GM23338 (cell line): ENCODE data around the gene LIG4. TPM values are rescaled to one million over a fixed set of nuclear protein-coding genes. Genes with fewer than 3 reads are reported as not detected.

ENCODE experiments used
- ATAC-seq: fragments of 200-7000 bp; cut with Tn5 transposase; 3 replicates; pipeline ENCODE4 v1.9.1; 2020
- DNase-seq: peaks from one replicate; pipeline ENCODE4 v3.0.0-alpha.2; 2015; ENCODE audit warnings: low spot score
- H2AFZ ChIP-seq: fragments of 200-600 bp; sonication (generic); 2 replicates; pipeline ENCODE4 v1.8.0; 2016; ENCODE audit warnings: antibody characterized with exemption, mild to moderate bottlenecking, moderate library complexity
- H3F3A ChIP-seq: fragments of 200-600 bp; sonication (generic); replicated peaks from 2 replicates; pipeline ENCODE4 v1.8.0; 2017; ENCODE audit warnings: antibody characterized with exemption, mixed run types, low read depth
- H3K27ac ChIP-seq: fragments of 200-600 bp; sonication (generic); 2 replicates; pipeline ENCODE4 v1.6.1; 2016; ENCODE audit warnings: low read depth
- H3K27me3 ChIP-seq: fragments of 200-600 bp; sonication (generic); 2 replicates; pipeline ENCODE4 v1.8.0; 2016; ENCODE audit warnings: mild to moderate bottlenecking, mixed run types, moderate library complexity; ENCODE audit not compliant: insufficient read depth
- H3K36me3 ChIP-seq: fragments of 200-600 bp; sonication (generic); 2 replicates; pipeline ENCODE4 v1.8.0; 2016; ENCODE audit warnings: mild to moderate bottlenecking; ENCODE audit not compliant: insufficient read depth
- H3K4me1 ChIP-seq: fragments of 200-600 bp; sonication (generic); 2 replicates; pipeline ENCODE4 v1.8.0; 2016; ENCODE audit warnings: mild to moderate bottlenecking, moderate library complexity; ENCODE audit not compliant: insufficient read depth
- H3K4me2 ChIP-seq: fragments of 200-600 bp; sonication (generic); 2 replicates; pipeline ENCODE4 v1.7.1; 2017; ENCODE audit warnings: mixed run types
- H3K4me3 ChIP-seq: fragments of 200-600 bp; sonication (generic); 2 replicates; pipeline ENCODE4 v1.6.1; 2016; ENCODE audit warnings: mixed run types
- H3K79me2 ChIP-seq: fragments of 200-600 bp; sonication (generic); replicated peaks from 2 replicates; pipeline ENCODE4 v1.8.0; 2017; ENCODE audit warnings: mild to moderate bottlenecking; ENCODE audit not compliant: insufficient read depth
- H3K9me2 ChIP-seq: fragments of 200-600 bp; sonication (generic); 2 replicates; pipeline ENCODE4 v1.8.0; 2017; ENCODE audit not compliant: insufficient read depth
- H4K20me1 ChIP-seq: fragments of 200-600 bp; sonication (generic); replicated peaks from 2 replicates; pipeline ENCODE4 v1.8.0; 2017; ENCODE audit warnings: mild to moderate bottlenecking; ENCODE audit not compliant: insufficient read depth
- H3K27ac Mint-ChIP-seq: 2 replicates; pipeline ENCODE4 v1.8.0; 2020; ENCODE audit warnings: inconsistent platforms, mild to moderate bottlenecking, moderate library complexity, mixed read lengths
- H3K27me3 Mint-ChIP-seq: 3 replicates; pipeline ENCODE4 v1.8.0; 2022; ENCODE audit warnings: low read depth, mild to moderate bottlenecking, moderate library complexity, mixed read lengths, inconsistent platforms; ENCODE audit not compliant: insufficient read depth, poor library complexity
- H3K36me3 Mint-ChIP-seq: 3 replicates; pipeline ENCODE4 v1.8.0; 2021; ENCODE audit warnings: low read depth, mild to moderate bottlenecking, inconsistent platforms, moderate library complexity, mixed read lengths
- H3K4me1 Mint-ChIP-seq: 3 replicates; pipeline ENCODE4 v1.8.0; 2020; ENCODE audit warnings: mild to moderate bottlenecking, inconsistent platforms, mixed read lengths
- H3K4me3 Mint-ChIP-seq: 3 replicates; pipeline ENCODE4 v1.8.0; 2021; ENCODE audit warnings: moderate library complexity, mild to moderate bottlenecking, inconsistent platforms, mixed read lengths
- H3K9me3 Mint-ChIP-seq: 3 replicates; pipeline ENCODE4 v1.8.0; 2020; ENCODE audit warnings: moderate library complexity, mild to moderate bottlenecking, inconsistent platforms, mixed read lengths
- CREB1 ChIP-seq: fragments of 250-450 bp; sonication (Bioruptor Pico); IDR thresholded peaks from 2 replicates; pipeline ENCODE4 v1.5.0; 2020; ENCODE audit warnings: low read depth, mild to moderate bottlenecking, moderate library complexity
- EZH2 ChIP-seq: fragments of 200-600 bp; sonication (generic); IDR thresholded peaks from one replicate; pipeline ENCODE4 v1.8.0; 2017; ENCODE audit warnings: antibody characterized with exemption, mild to moderate bottlenecking, low read depth; ENCODE audit not compliant: unreplicated experiment
- EZH2phosphoT487 ChIP-seq: fragments of 200-600 bp; sonication (generic); IDR thresholded peaks from one replicate; pipeline ENCODE4 v1.8.1; 2018; ENCODE audit warnings: antibody characterized with exemption; ENCODE audit not compliant: unreplicated experiment
- JUNB ChIP-seq: IDR thresholded peaks from one replicate; pipeline ENCODE4 v1.6.1; 2016; ENCODE audit warnings: antibody characterized with exemption; ENCODE audit not compliant: unreplicated experiment
- NANOG ChIP-seq: IDR thresholded peaks from 2 replicates; pipeline ENCODE4 v1.6.1; 2016; ENCODE audit warnings: antibody characterized with exemption, borderline replicate concordance
- POLR2AphosphoS5 ChIP-seq: IDR thresholded peaks from 2 replicates; pipeline ENCODE4 v1.6.1; 2016; ENCODE audit warnings: antibody characterized with exemption, low read depth
- STAT1 ChIP-seq: IDR thresholded peaks from one replicate; pipeline ENCODE4 v1.6.1; 2016; ENCODE audit warnings: antibody characterized with exemption; ENCODE audit not compliant: unreplicated experiment
- ZNF114 ChIP-seq: fragments of 250-450 bp; sonication (Bioruptor Pico); IDR thresholded peaks from 2 replicates; pipeline ENCODE4 v1.5.0; 2020; ENCODE audit warnings: mild to moderate bottlenecking, moderate library complexity
- ZNF331 ChIP-seq: fragments of 250-450 bp; sonication (Bioruptor Pico); IDR thresholded peaks from 2 replicates; pipeline ENCODE4 v1.5.0; 2020; ENCODE audit warnings: low read depth, mild to moderate bottlenecking, moderate library complexity
- polyA plus RNA-seq: library from polyadenylated mRNA; unstranded; fragments of >200 nt; fragmentation: Nextera tagmentation; extraction: Ambion mirVana; gene quantifications from 2 replicates; pipeline ENCODE4 v1.2.1, GENCODE V29; 2016
- total RNA-seq: library from RNA; depleted of rRNA; stranded (reverse); fragments of >200 nt; shearing (Covaris generic); gene quantifications from 2 replicates; pipeline ENCODE4 v1.2.3, GENCODE V29; 2014
- TF ChIP-seq, protein P1 (sequence below), 2 experiments: fragments of 200-600 bp in 1 of 2; sonication (generic) in 1 of 2; conservative IDR thresholded peaks; 2 replicates each; pipeline versions ENCODE4 v1.5.1 to v1.6.1; 2016 to 2017; ENCODE audit warnings: antibody characterized with exemption in 2 of 2, low read depth in 2 of 2, mild to moderate bottlenecking in 2 of 2, moderate library complexity in 1 of 2
- TF ChIP-seq, protein P2 (sequence below): IDR thresholded peaks from 2 replicates; pipeline ENCODE4 v1.6.1; 2016; ENCODE audit warnings: antibody characterized with exemption
- TF ChIP-seq, protein P3 (sequence below): fragments of 250-450 bp; sonication (Bioruptor Pico); IDR thresholded peaks from 2 replicates; pipeline ENCODE4 v1.5.0; 2020; ENCODE audit warnings: mild to moderate bottlenecking, moderate library complexity
- TF ChIP-seq, protein P4 (sequence below): IDR thresholded peaks from one replicate; pipeline ENCODE4 v1.6.1; 2018; ENCODE audit warnings: antibody characterized with exemption; ENCODE audit not compliant: unreplicated experiment

LIG4 gene
- total and polyA plus RNA-seq, 2 experiments from 2014 or later, result 2.6 to 4.9 TPM

DNA sequence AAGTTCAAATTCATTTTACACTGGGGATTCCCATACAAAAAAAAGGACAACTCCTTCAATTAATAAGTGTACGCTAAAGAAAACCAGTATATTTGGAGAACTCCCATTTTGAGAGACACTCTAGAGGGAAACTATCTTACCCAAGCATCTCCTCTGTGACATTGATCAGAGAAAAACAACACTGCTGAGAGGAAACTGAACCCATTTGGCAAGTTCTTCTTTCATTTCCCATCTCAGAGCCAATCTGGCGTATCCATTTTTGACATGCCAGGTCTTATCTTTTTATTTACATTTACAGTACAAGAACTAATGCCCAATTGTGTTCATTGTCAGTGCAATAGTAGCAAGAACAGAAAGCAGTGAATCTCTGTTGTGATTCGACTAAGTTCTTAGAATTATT lies 30.1 kb downstream of the LIG4 start (continued):
- TF ChIP-seq NANOG, result no peak

DNA sequence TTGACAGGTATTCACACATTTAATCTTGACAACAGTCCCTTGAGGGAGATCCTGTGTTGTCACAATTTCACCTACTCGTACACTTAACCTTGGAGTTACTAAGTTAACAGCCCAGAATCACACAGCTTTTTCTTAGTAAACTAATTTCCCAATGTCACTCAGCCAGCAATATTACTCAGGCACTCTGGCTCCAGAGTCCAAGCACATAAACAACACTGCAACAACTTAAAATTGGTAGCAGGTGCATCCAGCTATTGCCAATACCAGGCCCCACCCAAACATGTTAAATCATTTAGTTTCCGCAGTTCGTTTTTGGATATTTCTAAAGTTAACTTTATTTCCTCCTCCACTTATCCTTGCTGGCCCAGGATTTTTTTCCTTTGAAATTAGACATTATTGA lies 32.7 kb downstream of the LIG4 start:
- Histone ChIP-seq H3K27ac (no peak overlapping the region), H3K4me1 (no peaks in the 10 kb centered on the region), H4K20me1 (no peaks in the 10 kb centered on the region), H2AFZ (no peak overlapping the region), H3K4me2 (no peak overlapping the region), H3K79me2 (no peaks in the 10 kb centered on the region), H3K4me3 (no peak overlapping the region), H3F3A (no peaks in the 10 kb centered on the region), H3K9me2 (0 out of 2 replicates have a peak, but pooled peaks cover 4% of the 10 kb centered on the region), H3K27me3 (no peaks in the 10 kb centered on the region), H3K36me3 (no peaks in the 10 kb centered on the region)
- DNase-seq, result no peak
- H3K4me3 Mint-ChIP-seq, result no peak overlapping the region
- no peaks in the 10 kb centered on the region for H3K4me1 Mint-ChIP-seq
- no peaks in the 10 kb centered on the region for H3K36me3 Mint-ChIP-seq
- H3K27ac Mint-ChIP-seq, result no peak overlapping the region
- no peak for TF ChIP-seq ZNF331
- no peak for TF ChIP-seq JUNB
- TF ChIP-seq, protein P1, sequence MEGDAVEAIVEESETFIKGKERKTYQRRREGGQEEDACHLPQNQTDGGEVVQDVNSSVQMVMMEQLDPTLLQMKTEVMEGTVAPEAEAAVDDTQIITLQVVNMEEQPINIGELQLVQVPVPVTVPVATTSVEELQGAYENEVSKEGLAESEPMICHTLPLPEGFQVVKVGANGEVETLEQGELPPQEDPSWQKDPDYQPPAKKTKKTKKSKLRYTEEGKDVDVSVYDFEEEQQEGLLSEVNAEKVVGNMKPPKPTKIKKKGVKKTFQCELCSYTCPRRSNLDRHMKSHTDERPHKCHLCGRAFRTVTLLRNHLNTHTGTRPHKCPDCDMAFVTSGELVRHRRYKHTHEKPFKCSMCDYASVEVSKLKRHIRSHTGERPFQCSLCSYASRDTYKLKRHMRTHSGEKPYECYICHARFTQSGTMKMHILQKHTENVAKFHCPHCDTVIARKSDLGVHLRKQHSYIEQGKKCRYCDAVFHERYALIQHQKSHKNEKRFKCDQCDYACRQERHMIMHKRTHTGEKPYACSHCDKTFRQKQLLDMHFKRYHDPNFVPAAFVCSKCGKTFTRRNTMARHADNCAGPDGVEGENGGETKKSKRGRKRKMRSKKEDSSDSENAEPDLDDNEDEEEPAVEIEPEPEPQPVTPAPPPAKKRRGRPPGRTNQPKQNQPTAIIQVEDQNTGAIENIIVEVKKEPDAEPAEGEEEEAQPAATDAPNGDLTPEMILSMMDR (conservative IDR thresholded peaks at IDR 0.05; ENCODE audit: low read depth in 2 of 2), result no peak
- no peak for TF ChIP-seq POLR2AphosphoS5
- no peak for TF ChIP-seq STAT1
- TF ChIP-seq, protein P2, sequence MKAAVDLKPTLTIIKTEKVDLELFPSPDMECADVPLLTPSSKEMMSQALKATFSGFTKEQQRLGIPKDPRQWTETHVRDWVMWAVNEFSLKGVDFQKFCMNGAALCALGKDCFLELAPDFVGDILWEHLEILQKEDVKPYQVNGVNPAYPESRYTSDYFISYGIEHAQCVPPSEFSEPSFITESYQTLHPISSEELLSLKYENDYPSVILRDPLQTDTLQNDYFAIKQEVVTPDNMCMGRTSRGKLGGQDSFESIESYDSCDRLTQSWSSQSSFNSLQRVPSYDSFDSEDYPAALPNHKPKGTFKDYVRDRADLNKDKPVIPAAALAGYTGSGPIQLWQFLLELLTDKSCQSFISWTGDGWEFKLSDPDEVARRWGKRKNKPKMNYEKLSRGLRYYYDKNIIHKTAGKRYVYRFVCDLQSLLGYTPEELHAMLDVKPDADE, result no peak
- no peak for TF ChIP-seq NANOG
- no peak for TF ChIP-seq CREB1 (CRISPR knock-in tag)
- TF ChIP-seq EZH2, result no peak
- TF ChIP-seq, protein P3, sequence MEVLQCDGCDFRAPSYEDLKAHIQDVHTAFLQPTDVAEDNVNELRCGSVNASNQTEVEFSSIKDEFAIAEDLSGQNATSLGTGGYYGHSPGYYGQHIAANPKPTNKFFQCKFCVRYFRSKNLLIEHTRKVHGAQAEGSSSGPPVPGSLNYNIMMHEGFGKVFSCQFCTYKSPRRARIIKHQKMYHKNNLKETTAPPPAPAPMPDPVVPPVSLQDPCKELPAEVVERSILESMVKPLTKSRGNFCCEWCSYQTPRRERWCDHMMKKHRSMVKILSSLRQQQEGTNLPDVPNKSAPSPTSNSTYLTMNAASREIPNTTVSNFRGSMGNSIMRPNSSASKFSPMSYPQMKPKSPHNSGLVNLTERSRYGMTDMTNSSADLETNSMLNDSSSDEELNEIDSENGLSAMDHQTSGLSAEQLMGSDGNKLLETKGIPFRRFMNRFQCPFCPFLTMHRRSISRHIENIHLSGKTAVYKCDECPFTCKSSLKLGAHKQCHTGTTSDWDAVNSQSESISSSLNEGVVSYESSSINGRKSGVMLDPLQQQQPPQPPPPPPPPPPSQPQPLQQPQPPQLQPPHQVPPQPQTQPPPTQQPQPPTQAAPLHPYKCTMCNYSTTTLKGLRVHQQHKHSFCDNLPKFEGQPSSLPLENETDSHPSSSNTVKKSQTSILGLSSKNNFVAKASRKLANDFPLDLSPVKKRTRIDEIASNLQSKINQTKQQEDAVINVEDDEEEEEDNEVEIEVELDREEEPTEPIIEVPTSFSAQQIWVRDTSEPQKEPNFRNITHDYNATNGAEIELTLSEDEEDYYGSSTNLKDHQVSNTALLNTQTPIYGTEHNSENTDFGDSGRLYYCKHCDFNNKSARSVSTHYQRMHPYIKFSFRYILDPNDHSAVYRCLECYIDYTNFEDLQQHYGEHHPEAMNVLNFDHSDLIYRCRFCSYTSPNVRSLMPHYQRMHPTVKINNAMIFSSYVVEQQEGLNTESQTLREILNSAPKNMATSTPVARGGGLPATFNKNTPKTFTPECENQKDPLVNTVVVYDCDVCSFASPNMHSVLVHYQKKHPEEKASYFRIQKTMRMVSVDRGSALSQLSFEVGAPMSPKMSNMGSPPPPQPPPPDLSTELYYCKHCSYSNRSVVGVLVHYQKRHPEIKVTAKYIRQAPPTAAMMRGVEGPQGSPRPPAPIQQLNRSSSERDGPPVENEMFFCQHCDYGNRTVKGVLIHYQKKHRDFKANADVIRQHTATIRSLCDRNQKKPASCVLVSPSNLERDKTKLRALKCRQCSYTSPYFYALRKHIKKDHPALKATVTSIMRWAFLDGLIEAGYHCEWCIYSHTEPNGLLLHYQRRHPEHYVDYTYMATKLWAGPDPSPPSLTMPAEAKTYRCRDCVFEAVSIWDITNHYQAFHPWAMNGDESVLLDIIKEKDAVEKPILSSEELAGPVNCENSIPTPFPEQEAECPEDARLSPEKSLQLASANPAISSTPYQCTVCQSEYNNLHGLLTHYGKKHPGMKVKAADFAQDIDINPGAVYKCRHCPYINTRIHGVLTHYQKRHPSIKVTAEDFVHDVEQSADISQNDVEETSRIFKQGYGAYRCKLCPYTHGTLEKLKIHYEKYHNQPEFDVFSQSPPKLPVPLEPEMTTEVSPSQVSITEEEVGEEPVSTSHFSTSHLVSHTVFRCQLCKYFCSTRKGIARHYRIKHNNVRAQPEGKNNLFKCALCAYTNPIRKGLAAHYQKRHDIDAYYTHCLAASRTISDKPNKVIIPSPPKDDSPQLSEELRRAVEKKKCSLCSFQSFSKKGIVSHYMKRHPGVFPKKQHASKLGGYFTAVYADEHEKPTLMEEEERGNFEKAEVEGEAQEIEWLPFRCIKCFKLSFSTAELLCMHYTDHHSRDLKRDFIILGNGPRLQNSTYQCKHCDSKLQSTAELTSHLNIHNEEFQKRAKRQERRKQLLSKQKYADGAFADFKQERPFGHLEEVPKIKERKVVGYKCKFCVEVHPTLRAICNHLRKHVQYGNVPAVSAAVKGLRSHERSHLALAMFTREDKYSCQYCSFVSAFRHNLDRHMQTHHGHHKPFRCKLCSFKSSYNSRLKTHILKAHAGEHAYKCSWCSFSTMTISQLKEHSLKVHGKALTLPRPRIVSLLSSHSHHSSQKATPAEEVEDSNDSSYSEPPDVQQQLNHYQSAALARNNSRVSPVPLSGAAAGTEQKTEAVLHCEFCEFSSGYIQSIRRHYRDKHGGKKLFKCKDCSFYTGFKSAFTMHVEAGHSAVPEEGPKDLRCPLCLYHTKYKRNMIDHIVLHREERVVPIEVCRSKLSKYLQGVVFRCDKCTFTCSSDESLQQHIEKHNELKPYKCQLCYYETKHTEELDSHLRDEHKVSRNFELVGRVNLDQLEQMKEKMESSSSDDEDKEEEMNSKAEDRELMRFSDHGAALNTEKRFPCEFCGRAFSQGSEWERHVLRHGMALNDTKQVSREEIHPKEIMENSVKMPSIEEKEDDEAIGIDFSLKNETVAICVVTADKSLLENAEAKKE (CRISPR knock-in tag), result no peak
- TF ChIP-seq, protein P4, sequence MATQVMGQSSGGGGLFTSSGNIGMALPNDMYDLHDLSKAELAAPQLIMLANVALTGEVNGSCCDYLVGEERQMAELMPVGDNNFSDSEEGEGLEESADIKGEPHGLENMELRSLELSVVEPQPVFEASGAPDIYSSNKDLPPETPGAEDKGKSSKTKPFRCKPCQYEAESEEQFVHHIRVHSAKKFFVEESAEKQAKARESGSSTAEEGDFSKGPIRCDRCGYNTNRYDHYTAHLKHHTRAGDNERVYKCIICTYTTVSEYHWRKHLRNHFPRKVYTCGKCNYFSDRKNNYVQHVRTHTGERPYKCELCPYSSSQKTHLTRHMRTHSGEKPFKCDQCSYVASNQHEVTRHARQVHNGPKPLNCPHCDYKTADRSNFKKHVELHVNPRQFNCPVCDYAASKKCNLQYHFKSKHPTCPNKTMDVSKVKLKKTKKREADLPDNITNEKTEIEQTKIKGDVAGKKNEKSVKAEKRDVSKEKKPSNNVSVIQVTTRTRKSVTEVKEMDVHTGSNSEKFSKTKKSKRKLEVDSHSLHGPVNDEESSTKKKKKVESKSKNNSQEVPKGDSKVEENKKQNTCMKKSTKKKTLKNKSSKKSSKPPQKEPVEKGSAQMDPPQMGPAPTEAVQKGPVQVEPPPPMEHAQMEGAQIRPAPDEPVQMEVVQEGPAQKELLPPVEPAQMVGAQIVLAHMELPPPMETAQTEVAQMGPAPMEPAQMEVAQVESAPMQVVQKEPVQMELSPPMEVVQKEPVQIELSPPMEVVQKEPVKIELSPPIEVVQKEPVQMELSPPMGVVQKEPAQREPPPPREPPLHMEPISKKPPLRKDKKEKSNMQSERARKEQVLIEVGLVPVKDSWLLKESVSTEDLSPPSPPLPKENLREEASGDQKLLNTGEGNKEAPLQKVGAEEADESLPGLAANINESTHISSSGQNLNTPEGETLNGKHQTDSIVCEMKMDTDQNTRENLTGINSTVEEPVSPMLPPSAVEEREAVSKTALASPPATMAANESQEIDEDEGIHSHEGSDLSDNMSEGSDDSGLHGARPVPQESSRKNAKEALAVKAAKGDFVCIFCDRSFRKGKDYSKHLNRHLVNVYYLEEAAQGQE, result no peak
- TF ChIP-seq ZNF114 (CRISPR knock-in tag), result no peak
- no peak for TF ChIP-seq EZH2phosphoT487
- H3K27me3 Mint-ChIP-seq, result no peaks in the 10 kb centered on the region
- no peak for ATAC-seq
- H3K9me3 Mint-ChIP-seq, result peaks cover 3% of the 10 kb centered on the region; the same call in 1 of the 3 replicates
